Transverse colon (tissue), 4 donors: ENCODE measurements around the gene SMURF2.

Experiments
- POLR2A ChIP-seq: fragments of 450-650 bp; IDR thresholded peaks from one replicate; pipeline ENCODE4 v1.6.1; 2016; ENCODE audit warnings: antibody characterized with exemption, mild to moderate bottlenecking, moderate library complexity
- POLR2AphosphoS5 ChIP-seq, 3 donors: sonication (generic); formaldehyde crosslinking; IDR thresholded peaks; one replicate each; pipeline ENCODE4 v1.6.1; 2016; ENCODE audit warnings: antibody characterized with exemption in 3 of 3
- TF ChIP-seq, protein P1 (sequence below), 5 experiments: fragments of 200-600 bp in 3 of 5; fragments of 450-650 bp in 2 of 5; sonication (generic) in 3 of 5; IDR thresholded peaks; 1 replicate in 2 of 5; 2 replicates in 3 of 5; pipeline ENCODE4 v1.5.1; 2016 to 2017; ENCODE audit warnings: antibody characterized with exemption in 5 of 5, inconsistent platforms in 3 of 5, mild to moderate bottlenecking in 2 of 5, moderate library complexity in 1 of 5

DNA sequence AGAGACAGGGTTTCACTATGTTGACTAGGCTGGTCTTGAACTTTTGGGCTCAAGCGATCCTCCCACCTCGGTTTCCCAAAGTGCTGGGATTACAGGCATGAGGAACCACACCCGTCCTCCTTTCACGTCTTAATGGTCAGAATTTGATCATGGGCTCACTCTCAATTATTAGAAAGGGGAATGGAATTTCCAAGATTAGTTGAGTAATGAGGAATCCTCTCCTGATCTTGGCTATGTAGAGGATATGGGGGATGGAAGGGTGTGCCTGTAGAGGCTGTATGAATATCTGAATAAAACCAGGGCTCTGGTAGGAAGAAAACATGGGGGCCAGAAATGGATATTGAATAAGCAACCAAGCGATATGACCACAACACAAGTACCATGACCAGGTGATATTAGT lies 25.9 kb upstream of the SMURF2 start:
- TF ChIP-seq, protein P1, sequence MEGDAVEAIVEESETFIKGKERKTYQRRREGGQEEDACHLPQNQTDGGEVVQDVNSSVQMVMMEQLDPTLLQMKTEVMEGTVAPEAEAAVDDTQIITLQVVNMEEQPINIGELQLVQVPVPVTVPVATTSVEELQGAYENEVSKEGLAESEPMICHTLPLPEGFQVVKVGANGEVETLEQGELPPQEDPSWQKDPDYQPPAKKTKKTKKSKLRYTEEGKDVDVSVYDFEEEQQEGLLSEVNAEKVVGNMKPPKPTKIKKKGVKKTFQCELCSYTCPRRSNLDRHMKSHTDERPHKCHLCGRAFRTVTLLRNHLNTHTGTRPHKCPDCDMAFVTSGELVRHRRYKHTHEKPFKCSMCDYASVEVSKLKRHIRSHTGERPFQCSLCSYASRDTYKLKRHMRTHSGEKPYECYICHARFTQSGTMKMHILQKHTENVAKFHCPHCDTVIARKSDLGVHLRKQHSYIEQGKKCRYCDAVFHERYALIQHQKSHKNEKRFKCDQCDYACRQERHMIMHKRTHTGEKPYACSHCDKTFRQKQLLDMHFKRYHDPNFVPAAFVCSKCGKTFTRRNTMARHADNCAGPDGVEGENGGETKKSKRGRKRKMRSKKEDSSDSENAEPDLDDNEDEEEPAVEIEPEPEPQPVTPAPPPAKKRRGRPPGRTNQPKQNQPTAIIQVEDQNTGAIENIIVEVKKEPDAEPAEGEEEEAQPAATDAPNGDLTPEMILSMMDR (IDR thresholded peaks at IDR 0.05) = no peak
- TF ChIP-seq POLR2AphosphoS5 (IDR thresholded peaks at IDR 0.05) = no peak
- TF ChIP-seq POLR2A = no peak
